HFF-Myc (cell line): Measurements from ENCODE around the gene GRID1.
"Not testable (repeated sequence)": the region's sequence is repeated elsewhere in the genome, so short reads cannot be mapped to it uniquely, and the experiment has no call there.

ENCODE experiments used
- DNase-seq: peaks from one replicate; pipeline ENCODE4 v3.0.0-alpha.2; 2011; ENCODE audit warnings: low read depth; ENCODE audit errors: extremely low read depth
- H3K4me3 ChIP-seq: replicated peaks from 2 replicates; pipeline ENCODE4 v1.5.1; 2011; ENCODE audit warnings: low read depth, mild to moderate bottlenecking, control low read depth, low read length
- TF ChIP-seq, protein P1 (sequence below): IDR thresholded peaks from 2 replicates; pipeline ENCODE4 v1.5.1; 2012; ENCODE audit warnings: mild to moderate bottlenecking, low read depth, low read length, control low read depth; ENCODE audit errors: missing control alignments

Gene GRID1

DNA sequence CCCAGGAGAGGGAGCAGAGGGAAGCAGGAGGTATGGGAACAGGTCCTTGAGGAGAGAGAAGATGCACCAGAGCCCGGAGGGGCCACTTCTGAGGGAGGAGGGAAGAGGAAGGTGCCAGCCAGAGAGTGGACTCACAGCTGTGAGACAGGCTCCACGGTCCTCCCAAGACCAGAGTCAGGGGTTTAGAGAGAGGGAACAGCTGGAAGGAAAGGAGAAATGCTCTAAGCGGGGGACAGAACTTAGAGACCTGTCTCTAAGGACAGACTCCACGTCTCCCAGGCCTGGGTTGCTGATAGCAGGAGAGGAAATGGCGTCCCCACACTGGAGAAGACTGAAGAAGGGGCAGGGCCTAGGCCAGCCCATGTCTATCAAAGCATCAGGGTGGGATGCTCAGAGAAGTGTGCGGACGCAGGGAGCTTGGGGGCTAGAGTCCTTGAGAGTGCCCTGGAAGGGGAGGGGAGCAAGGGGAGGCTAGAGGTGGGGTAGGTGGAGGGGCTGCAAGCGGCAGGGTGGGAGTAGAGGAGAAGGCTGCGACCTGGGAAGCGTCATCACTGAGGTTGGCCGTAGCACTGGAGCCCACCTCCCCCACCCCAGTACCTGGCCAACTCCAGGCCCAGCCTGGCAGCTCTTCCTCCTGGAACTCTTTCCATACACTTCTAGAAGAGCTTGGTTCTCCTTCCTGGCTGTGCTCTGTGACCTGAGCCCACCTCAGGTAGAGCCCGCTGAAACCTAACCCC lies 25.6 kb upstream of the GRID1 start:
- H3K4me3 ChIP-seq, result no peak overlapping the region
- DNase-seq, result no peak
- TF ChIP-seq, protein P1, sequence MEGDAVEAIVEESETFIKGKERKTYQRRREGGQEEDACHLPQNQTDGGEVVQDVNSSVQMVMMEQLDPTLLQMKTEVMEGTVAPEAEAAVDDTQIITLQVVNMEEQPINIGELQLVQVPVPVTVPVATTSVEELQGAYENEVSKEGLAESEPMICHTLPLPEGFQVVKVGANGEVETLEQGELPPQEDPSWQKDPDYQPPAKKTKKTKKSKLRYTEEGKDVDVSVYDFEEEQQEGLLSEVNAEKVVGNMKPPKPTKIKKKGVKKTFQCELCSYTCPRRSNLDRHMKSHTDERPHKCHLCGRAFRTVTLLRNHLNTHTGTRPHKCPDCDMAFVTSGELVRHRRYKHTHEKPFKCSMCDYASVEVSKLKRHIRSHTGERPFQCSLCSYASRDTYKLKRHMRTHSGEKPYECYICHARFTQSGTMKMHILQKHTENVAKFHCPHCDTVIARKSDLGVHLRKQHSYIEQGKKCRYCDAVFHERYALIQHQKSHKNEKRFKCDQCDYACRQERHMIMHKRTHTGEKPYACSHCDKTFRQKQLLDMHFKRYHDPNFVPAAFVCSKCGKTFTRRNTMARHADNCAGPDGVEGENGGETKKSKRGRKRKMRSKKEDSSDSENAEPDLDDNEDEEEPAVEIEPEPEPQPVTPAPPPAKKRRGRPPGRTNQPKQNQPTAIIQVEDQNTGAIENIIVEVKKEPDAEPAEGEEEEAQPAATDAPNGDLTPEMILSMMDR, result no peak

DNA sequence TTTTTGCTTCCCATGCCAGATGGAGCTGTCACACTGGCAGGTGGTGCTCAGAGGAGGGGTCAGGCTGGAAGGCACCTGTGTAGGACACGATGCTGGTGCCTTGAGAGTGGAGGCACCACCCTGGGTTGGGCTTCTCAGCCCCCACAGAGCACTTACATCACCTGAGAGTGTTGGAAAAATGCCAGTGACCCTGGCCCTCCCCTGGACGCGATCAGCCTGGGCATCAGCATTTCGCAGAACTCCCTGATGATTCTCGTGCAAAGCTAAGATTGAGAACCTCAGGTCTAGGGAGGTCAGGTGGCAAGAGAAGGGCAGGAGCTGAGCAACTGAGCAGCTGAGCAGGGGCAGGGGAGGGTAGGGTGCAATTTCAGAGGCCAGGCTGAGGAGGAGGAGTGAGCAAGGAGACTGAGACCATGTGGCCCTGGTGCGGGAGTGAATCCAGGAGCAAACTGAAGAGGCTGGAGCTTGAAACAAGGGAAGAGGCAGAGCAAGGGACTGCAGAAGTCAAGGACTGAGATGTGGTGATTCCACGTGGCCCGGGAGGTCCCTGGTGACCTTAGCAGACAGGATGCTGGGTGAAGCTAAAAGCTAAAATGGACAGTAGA lies 24.7 kb upstream of the GRID1 start:
- no peak overlapping the region for H3K4me3 ChIP-seq
- DNase-seq, result no peak
- TF ChIP-seq, protein P1, result no peak

DNA sequence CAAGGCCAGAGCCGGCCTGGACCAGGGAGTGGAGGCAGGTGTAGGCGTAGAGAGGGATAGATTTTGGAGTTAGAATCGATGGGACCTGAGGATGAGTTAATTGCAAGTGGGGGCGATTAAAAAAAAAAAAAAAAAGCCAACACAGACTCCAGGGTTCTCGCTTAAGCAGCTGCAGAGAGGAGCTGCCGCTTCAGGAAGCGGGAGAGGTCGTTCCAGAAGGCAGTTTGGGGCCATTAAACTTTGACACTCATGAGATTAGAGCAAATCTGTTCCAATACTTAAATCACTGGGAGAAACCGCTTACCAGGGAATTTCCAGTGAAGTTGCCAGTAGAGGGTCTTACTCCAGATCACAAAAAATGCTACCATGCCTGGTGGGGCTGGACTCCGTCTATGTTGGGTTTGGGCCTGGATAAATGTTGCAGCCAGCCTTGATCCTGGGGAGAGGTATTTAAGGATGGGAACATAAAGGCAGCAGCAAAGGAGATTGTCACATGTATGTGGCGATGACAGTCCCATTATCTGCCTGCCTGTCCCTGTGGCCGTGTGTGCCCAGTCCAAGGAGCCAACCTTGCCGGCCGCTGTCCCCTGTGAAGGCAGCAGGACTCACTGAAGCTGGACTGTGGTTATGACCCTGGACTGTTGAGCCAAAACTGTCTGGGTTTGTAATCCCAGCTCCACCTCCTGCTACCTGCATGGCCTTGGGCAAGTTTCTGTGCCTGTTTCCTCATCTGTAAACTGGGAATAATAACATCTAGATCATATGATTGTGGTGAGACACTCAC lies 23.9 kb upstream of the GRID1 start:
- H3K4me3 ChIP-seq, result no peak overlapping the region
- no peak for DNase-seq
- TF ChIP-seq, protein P1, result no peak

DNA sequence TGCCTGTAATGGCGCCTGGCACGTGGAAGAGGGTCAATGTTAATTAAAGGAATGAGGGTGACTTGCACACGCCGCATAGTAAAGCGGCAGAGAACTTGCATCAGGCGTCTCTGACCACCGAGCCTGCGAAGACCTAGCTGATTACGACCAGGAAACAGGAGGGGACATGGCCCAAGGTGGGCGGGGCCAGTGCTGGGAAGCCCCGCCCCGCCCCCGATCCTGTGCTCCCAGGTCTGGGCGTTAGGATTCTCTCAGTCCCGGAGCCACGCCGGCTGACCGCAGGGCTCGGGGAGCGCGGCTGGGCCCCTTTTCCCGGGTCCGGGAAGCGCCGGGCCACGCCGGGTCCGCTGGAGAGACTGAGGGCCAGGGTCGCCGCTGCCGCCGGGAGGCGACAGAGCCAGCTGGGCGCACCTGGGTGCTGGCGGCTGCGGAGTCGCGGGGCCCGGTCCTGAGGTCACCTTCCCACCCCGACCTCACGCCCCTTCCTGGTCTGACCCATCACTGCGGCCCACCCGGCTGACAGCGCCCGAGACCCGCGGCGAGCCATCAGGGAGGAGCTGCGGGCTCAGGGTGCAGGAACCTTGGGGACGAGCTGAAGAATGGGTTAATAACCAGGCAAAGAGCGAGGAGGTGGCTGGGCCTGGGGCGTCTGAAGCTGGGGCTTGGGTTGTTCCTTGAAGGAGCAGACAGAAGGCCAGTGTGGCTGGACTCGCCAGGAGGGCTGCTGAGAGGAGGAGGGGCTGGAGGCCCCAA lies 23.0 kb upstream of the GRID1 start:
- no peak overlapping the region; the same call in 1 of the 2 replicates for H3K4me3 ChIP-seq
- TF ChIP-seq, protein P1, result no peak
- DNase-seq, result no peak

DNA sequence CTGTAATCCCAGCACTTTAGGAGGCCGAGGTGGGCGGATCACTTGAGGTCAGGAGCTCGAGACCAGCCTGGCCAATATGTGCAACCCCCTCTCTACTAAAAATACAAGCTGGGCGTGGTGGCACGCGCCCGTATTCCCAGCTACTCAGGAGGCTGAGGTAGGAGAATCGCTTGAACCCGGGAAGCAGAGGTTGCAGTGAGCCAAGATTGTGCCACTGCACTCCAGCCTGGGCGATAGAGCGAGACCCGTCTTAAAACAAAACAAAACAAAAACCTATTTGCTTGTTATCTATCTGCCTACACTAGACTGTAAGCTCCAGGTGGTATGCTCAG lies 22.5 kb upstream of the GRID1 start:
- H3K4me3 ChIP-seq, DNase-seq: not testable (repeated sequence)

DNA sequence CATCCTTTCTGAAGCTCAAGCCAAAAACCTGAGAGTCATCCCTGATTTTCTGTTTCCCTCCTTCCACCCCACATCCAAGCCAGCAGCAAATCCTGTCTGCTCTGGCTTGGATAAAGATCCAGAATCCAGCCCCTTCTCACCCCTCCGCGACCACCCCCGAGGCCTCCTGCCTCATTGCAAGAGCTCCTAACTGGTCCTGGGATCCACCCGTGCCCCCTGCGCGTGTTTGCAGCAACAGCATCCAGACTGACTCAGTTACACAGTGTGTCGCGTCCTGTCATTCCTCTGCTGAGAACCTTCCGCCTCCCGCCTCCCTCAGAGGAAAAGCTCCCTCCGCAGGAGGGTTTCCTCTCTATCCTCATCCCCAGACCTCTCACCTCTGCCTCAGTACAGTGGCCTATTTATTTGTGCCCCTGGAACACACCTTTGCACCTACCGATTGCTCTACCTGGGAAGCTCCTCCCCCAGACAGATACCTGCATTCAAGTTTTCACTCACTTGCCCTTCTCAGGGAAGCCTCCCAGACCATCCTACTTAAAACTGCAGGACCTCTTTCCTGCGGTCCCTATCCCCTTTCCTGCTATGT lies 21.6 kb upstream of the GRID1 start:
- DNase-seq, result no peak
- H3K4me3 ChIP-seq, result no peak overlapping the region
- TF ChIP-seq, protein P1, result no peak
